Fibroblast of the aortic adventitia (primary cell): ENCODE data around the gene CNTLN. TPM values are rescaled to one million over a fixed set of nuclear protein-coding genes. Genes with fewer than 3 reads are reported as not detected.

ENCODE experiments used
- DNase-seq: peaks from one replicate; pipeline ENCODE4 v3.0.0-alpha.2; 2010; ENCODE audit warnings: low read depth
- H3K4me3 ChIP-seq: 2 replicates; pipeline ENCODE4 v1.5.1; 2011; ENCODE audit warnings: low read depth, mild to moderate bottlenecking, control low read depth, low read length, moderate library complexity
- total RNA-seq: library from RNA; depleted of rRNA; stranded (reverse); fragments of >200 nt; gene quantifications from 2 replicates; pipeline ENCODE4 v1.2.3, GENCODE V29; 2012; ENCODE audit warnings: low replicate concordance
- TF ChIP-seq, protein P1 (sequence below): IDR thresholded peaks from 2 replicates; pipeline ENCODE4 v1.5.1; 2011; ENCODE audit warnings: mild to moderate bottlenecking, low read length, control low read depth, inconsistent platforms; ENCODE audit not compliant: insufficient read depth

CNTLN gene
- total RNA-seq, 1 donor: 27.2 TPM

DNA sequence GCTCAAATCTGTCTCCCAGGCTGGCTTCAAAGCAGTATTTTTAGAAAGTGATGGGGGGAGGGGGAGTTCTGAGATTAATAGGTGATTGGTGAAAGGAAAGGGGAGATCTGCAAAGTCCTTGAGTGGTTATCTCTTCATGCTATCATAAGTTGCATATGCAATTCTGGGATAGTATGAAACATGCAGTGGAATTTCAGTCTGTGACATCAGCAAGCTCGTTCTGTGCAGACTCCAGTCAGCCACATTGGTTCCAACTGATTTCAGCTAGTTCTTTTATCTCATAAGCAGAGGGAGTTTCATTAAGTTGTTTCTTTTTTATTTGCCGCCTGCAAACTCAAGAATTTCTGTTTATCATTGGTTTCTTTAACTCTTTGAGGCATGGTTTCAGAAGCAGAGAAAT is 263.5 kb downstream of the CNTLN start:
- TF ChIP-seq, protein P1, sequence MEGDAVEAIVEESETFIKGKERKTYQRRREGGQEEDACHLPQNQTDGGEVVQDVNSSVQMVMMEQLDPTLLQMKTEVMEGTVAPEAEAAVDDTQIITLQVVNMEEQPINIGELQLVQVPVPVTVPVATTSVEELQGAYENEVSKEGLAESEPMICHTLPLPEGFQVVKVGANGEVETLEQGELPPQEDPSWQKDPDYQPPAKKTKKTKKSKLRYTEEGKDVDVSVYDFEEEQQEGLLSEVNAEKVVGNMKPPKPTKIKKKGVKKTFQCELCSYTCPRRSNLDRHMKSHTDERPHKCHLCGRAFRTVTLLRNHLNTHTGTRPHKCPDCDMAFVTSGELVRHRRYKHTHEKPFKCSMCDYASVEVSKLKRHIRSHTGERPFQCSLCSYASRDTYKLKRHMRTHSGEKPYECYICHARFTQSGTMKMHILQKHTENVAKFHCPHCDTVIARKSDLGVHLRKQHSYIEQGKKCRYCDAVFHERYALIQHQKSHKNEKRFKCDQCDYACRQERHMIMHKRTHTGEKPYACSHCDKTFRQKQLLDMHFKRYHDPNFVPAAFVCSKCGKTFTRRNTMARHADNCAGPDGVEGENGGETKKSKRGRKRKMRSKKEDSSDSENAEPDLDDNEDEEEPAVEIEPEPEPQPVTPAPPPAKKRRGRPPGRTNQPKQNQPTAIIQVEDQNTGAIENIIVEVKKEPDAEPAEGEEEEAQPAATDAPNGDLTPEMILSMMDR: no peak
- peak; percentile 87 for DNase-seq
- no peak overlapping the region for H3K4me3 ChIP-seq

DNA sequence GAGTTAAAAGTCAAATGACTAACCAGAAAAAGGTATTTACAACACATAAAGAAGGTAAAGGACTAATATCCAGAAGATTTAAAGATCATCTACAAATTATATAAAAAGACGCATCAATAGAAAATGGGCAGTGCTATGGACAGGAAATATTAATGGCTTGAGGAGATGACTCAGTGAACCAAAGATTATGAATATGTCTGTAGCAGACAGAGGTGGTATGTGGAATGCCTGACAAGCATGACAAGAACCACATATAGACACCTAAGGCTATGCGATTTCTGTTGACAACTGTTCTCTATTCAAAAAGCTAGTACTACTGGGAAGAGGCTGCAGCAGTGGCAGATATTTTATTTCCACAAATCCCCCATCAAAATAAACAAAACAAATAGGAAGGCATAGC is 267.0 kb downstream of the CNTLN start:
- TF ChIP-seq, protein P1: no peak
- DNase-seq: no peak
- H3K4me3 ChIP-seq: no peak overlapping the region

GRCh38 chr9:17402309-17402708 is 267.5 kb downstream of the CNTLN start:
- DNase-seq: peak; percentile 30
- TF ChIP-seq, protein P1: no peak
- H3K4me3 ChIP-seq: no peak overlapping the region

DNA sequence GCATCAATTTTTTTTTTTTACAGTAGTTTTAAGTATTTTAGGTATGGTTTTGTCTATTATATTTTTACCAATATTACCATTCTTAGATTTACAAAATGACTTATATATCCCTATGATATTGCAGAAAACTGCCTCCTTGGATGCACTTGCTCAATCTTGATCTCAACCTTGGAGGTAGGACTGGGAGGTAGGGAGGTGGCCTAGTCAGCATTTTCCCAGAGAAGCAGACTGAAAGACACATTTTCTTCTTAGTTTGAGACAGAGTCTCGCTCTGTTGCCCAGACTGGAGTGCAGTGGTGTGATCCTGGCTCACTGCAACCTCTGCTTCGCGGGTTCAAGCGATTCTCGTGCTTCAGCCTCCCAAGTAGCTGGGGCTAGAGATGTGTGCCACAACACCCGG is 268.7 kb downstream of the CNTLN start:
- no peak overlapping the region for H3K4me3 ChIP-seq
- DNase-seq: no peak
- TF ChIP-seq, protein P1: no peak

DNA sequence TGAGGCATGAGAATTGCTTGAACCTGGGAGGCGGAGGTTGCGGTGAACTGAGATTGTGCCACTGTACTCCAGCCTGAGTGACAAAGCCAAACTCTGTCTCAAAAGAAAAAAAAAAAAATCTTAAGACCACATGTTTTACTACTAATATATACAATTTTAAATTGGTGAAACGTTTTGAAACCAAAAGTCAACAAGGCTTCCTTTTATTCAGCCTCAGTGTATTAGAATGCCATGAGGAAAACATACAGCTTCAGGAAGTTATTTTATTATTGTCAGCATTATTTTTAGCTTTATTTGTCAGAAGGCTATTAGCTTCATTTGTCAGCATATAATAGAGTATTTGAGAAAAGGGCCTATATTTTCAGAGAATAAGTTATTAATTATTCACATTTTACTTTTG is 280.1 kb downstream of the CNTLN start:
- H3K4me3 ChIP-seq: no peak overlapping the region
- DNase-seq: no peak
- TF ChIP-seq, protein P1: no peak

GRCh38 chr9:17422994-17423680 is 288.3 kb downstream of the CNTLN start:
- DNase-seq: no peak

DNA sequence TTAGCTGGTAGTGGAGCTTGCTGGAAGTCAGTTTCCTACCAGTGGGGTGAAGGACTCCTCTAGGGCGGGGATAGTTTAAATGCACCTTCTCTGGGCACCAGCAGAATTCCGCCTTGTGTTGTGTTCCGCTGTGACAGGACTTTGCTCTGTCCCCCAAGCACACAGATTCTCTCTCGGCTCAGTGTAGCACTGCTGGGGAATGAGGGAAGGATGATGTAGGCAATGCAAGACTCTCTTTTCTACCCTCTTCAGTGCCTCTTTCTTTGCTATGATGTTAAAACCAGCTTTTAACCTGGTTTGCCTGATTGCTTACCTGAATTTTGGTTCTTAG is 288.8 kb downstream of the CNTLN start:
- no peak overlapping the region for H3K4me3 ChIP-seq
- no peak for DNase-seq
- TF ChIP-seq, protein P1: no peak

More at GRCh38 chr9:17422994-17423680, 288.3 kb downstream of the CNTLN start:
- no peak overlapping the region for H3K4me3 ChIP-seq
- TF ChIP-seq, protein P1: no peak
